ENCODE measurements around the gene ZBTB8OS. TPM values are rescaled to one million over a fixed set of nuclear protein-coding genes. Genes with fewer than 3 reads are reported as not detected.

The ZBTB8OS gene
- total and polyA plus RNA-seq, 8 donors, result 36.0 to 45.0 (median 38.3) TPM

DNA sequence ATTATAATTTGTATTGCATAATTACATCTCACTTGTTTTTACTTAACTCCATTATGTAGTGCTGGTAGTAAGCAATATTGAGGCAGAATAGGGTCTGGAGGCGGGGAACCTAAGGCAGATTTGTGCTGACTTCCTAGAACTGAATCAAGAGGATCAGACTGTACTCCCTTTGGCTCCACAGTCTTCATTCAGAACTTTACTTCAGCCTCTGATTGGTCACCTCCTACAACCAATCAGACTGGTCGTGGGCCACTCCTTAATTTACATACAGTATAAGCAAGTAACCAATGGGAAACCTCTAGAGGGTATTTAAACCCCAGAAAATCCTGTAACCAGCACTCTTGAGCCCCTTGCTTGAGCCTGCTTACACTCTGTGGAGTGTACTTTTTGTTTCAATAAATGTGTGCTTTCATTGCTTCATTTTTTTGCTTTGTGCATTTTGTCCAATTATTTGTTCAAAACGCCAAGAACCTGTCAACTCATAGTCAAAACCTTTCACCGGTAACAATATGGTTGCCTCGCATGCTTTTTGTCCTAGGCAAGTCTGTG lies 31.6 kb downstream of the ZBTB8OS start:
- intact Hi-C loops (cut with DNase I), result no loop called here
- Histone ChIP-seq H3K27ac (no peak overlapping the region), H3K27me3 (no peaks in the 10 kb centered on the region), H3K4me1 (no peaks in the 10 kb centered on the region), H3K36me3 (peaks cover 0 to 26% of the 10 kb centered on the region in 2 donors), H3K9me3 (no peaks in the 10 kb centered on the region), H3K4me3 (no peak overlapping the region)
- ATAC-seq (no peak), DNase-seq (no peak)
- TF ChIP-seq, protein P1, sequence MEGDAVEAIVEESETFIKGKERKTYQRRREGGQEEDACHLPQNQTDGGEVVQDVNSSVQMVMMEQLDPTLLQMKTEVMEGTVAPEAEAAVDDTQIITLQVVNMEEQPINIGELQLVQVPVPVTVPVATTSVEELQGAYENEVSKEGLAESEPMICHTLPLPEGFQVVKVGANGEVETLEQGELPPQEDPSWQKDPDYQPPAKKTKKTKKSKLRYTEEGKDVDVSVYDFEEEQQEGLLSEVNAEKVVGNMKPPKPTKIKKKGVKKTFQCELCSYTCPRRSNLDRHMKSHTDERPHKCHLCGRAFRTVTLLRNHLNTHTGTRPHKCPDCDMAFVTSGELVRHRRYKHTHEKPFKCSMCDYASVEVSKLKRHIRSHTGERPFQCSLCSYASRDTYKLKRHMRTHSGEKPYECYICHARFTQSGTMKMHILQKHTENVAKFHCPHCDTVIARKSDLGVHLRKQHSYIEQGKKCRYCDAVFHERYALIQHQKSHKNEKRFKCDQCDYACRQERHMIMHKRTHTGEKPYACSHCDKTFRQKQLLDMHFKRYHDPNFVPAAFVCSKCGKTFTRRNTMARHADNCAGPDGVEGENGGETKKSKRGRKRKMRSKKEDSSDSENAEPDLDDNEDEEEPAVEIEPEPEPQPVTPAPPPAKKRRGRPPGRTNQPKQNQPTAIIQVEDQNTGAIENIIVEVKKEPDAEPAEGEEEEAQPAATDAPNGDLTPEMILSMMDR (IDR thresholded peaks at IDR 0.05), result no peak

DNA sequence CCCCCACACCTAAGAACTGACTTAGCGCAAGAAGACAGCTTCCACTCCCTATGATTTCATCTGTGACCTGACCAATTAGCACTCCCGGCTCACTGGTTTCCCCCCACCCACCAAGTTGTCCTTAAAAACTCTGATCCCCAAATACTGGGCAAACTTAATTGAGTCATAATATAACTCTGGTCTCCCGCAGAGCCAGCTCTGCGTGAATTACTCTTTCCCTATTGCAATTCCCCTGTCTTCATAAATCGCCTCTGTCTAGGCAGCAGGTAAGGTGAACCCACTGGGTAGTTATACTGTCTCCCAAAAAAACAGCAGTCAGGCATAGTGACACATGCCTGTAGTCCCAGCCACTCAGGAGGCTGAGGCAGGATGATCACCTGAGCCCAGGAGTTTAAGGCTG lies 36.9 kb downstream of the ZBTB8OS start:
- Histone ChIP-seq H3K27me3 (no peaks in the 10 kb centered on the region), H3K4me1 (peaks cover 0 to 12% of the 10 kb centered on the region in 2 donors), H3K4me3 (no peak overlapping the region), H3K36me3 (peaks cover 0 to 2% of the 10 kb centered on the region in 2 donors), H3K9me3 (no peaks in the 10 kb centered on the region), H3K27ac (no peak overlapping the region)
- intact Hi-C loops (cut with DNase I), result no loop called here
- DNase-seq, result no peak
- ATAC-seq, result no peak
- TF ChIP-seq, protein P1 (IDR thresholded peaks at IDR 0.05), result no peak

DNA sequence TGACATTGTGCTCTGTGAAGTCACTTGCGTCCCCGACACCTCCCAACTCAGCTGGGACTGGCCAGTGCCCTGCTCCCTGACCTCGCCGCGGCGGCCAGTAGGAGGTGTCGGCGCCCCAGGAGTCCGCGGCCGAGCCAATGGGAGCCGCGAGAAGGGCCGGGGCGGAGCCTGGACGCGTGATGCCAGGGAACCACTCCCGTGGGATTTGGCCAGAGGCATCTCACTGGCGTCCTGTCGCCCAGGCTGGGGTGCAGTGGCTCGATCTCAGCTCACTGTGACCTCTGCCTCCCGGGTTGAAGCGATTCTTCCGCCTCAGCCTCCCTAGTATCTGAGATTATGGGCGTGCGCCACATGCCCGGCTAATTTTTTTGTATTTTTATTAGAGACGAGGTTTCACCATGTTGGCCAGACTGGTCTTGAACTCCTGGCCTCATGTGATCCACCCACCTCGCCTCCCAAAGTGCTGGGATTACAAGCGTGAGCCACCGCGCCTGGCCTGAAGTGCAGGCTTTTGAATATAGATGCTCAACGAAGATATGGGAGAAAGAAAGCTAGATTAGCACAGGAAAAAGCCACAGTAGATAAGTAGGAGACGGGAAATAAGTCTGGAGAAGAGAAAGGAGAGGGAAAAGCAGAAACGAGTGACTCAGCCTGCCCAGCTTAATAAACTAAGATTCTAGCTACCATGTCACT lies 38.0 kb downstream of the ZBTB8OS start:
- intact Hi-C loops (cut with DNase I), result no loop called here
- H3K9me3 ChIP-seq, result no peaks in the 10 kb centered on the region
- H3K36me3 ChIP-seq, result no peaks in the 10 kb centered on the region
- TF ChIP-seq, protein P1 (IDR thresholded peaks at IDR 0.05), result peak; percentile 24 to 37
- DNase-seq (peak; percentile 27 to 96 (median 74)), ATAC-seq (peak; percentile 100)
- H3K27me3 ChIP-seq, result no peaks in the 10 kb centered on the region
- H3K27ac ChIP-seq, result peak overlapping the region; percentile 3 to 63
- peaks cover 0 to 12% of the 10 kb centered on the region in 2 donors for H3K4me1 ChIP-seq
- peak overlapping the region; percentile 36 to 44 for H3K4me3 ChIP-seq

DNA sequence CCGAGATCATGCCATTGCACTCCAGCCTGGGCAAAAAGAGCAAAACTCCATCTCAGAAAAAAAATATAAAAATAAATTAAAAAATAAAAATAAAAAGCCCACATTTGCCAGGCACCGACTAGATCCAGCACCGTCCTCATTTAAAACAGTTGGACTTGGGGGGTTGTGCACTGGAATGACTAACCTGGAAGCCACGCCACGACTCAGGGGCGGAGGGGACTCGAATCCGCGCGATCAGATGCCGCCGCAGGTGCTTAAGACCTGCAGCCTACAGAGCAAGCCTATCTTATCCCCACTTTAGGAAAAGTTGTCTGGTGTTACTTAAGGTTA lies 38.5 kb downstream of the ZBTB8OS start:
- Histone ChIP-seq H3K27me3 (no peaks in the 10 kb centered on the region), H3K4me1 (peaks cover 0 to 12% of the 10 kb centered on the region in 2 donors), H3K27ac (peak overlapping the region; percentile 3 to 63), H3K36me3 (peaks cover 0 to 3% of the 10 kb centered on the region in 2 donors), H3K4me3 (peak overlapping the region; percentile 36 to 44), H3K9me3 (no peaks in the 10 kb centered on the region)
- DNase-seq, result no peak
- TF ChIP-seq, protein P1 (IDR thresholded peaks at IDR 0.05), result no peak
- ATAC-seq, result no peak
- intact Hi-C loops (cut with DNase I), result no loop called here

DNA sequence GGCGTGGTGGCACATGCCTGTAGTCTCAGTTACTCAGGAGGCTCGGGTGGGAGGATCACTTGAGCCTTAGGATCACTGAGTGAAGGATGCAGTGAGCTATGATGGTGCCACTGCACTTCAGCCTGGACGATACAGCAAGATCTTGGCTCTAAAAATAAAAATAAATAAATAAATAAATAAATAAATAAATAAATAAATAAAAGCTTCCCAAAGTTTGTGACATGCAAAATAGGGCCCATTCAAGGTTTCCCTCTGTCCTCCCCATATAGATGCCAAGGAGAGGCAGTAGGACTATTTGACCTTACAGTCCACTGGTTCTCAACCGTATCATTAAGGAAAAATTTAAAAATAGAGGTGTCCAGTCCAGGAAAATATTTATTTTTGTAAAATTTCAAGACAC lies 41.2 kb downstream of the ZBTB8OS start:
- Histone ChIP-seq H3K27me3 (no peaks in the 10 kb centered on the region), H3K4me1 (peaks cover 0 to 12% of the 10 kb centered on the region in 2 donors), H3K36me3 (peaks cover 0 to 13% of the 10 kb centered on the region in 2 donors), H3K27ac (no peak overlapping the region), H3K4me3 (no peak overlapping the region), H3K9me3 (no peaks in the 10 kb centered on the region)
- DNase-seq, result no peak
- ATAC-seq, result no peak
- TF ChIP-seq, protein P1 (IDR thresholded peaks at IDR 0.05), result no peak
- intact Hi-C loops (cut with DNase I), result no loop called here

Data from left lung (tissue), 10 donors.